Dedifferentiated amniotic fluid mesenchymal stem cell (primary cell): Measurements from ENCODE around the gene SEMA6B.

ENCODE experiments used
- DNase-seq: peaks from one replicate; pipeline ENCODE4 v3.0.0-alpha.2; 2016; ENCODE audit errors: extremely low spot score

Gene SEMA6B

DNA sequence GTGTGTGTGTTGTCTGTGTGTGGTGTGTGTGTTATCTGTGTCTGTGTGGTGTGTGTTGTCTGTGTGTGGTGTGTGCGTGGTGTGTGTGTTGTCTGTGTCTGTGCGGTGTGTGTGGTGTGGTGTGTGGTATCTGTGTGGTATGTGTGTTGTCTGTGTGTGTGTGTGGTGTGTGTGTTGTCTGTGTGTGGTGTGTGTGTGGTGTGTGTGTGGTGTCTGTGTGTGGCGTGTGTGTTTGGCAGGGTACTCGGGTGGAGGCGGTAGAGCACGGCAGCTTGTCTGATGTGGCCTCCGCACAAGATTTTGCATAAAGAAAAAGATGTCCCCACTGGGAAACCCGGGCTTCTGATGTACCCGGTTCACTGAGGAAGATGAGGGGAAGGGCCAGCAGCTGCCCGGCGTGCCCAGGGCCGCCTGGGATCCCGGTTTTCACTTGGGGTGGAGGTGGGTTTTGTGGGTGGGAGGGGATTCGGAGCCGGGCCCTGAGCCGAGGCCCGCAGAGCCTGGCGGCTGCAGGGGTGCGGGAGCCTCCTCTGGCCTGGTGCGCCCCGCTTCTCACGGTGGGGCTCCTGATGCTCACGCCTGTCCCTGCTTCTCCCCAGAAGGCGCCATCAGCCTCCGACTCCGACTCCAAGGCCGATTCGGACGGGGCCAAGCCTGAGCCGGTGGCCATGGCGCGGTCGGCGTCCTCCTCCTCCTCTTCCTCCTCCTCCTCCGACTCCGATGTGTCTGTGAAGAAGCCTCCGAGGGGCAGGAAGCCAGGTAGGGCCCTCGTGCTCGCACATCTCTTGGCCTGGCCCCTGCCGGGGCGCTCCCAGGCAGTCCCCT, 66.2 kb downstream of the SEMA6B start:
- no peak for DNase-seq
